Inferior parietal cortex (tissue), 1 donor: ENCODE results near the gene RALGPS1.
A peak's percentile ranks its signal among the peaks of the same experiment; 100 is the strongest.

Source experiments
- DNase-seq: peaks from one replicate; pipeline ENCODE4 v3.0.0-alpha.2; 2016; ENCODE audit errors: extremely low spot score

The RALGPS1 gene

GRCh38 chr9:127187231-127187956 is 272.8 kb downstream of the RALGPS1 start:
- DNase-seq = no peak

- DNase-seq = no peak
Measured at GRCh38 chr9:127188396-127188795, 273.8 kb downstream of the RALGPS1 start.

GRCh38 chr9:127189628-127190027 is 275.0 kb downstream of the RALGPS1 start:
- no peak for DNase-seq

DNA sequence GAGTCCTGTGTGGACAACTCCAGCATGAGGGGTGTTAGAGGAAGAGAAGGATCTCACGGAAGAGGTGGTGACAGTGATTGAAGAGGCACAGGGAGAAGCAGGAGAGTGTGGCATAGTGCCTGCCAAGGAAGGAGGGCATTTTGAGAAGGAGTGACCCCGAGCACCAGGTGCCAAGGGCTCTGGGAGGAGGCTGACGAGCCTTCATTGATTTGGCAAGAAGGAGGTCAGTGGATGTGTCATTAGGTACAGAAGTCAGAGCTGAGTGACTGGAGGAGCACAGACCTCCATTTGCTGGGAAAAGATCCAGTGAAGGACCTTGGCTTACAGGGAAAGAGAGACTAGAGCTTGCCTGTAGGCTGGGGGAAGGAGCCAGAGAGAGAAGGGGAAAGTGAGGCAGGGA is 278.2 kb downstream of the RALGPS1 start:
- no peak for DNase-seq

GRCh38 chr9:127193483-127193882 is 278.9 kb downstream of the RALGPS1 start:
- DNase-seq = no peak

DNA sequence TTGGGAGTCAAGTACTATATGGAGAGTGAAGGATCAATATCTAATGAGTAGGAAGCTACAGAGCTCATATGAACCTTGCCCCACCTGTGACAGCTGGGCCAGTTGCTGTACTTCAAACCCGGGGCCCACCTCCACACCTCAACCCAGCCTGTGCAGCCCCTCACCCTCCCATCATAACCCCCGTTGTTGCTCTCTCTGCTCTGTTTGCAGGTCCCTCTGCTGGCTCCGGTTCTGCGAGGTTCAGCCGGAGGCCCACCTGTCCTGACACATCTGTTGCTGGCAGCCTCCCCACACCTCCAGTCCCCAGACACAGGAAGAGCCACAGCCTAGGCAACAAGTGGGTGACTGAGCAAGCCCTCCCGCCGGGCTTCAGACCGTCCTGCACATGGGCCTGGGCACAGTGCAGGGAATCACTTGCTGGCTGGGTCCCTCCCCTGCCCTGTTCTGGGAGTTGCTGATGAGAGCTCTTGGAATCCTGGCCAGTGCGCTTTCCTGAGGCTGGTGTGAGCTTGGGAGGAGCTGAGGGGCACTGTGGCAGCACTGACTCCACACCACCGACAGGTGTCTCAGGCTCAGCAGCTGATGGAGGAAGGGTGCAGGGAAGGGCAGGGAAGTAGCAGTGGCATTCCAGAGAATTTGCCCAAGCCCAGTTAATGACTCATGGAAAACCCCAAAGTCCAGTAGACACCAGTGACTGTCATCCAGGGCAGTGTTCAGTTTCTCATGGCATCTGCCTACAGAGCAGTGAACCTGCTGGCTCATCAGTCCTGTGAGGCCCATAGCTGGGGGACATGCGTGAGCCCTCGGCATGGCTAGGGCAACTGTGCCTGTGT is 280.5 kb downstream of the RALGPS1 start:
- no peak for DNase-seq

- no peak for DNase-seq
Measured at GRCh38 chr9:127195976-127196825, 281.6 kb downstream of the RALGPS1 start.

DNA sequence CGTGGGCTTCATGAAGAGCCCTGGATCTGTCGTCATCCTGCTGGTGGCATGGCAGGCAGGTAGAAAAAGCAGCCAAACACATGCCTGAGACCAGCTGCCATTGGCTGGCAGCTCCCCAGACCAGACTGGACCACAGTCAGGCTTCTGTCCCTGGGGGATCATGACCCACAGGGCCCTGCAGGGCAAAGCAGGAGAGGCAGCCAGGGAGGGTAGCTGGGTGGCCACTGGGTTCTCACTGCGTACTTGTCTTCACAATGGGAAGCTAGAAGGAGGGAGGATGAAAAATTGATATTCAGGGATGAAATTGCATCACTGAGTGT is 282.2 kb downstream of the RALGPS1 start:
- DNase-seq = no peak

DNA sequence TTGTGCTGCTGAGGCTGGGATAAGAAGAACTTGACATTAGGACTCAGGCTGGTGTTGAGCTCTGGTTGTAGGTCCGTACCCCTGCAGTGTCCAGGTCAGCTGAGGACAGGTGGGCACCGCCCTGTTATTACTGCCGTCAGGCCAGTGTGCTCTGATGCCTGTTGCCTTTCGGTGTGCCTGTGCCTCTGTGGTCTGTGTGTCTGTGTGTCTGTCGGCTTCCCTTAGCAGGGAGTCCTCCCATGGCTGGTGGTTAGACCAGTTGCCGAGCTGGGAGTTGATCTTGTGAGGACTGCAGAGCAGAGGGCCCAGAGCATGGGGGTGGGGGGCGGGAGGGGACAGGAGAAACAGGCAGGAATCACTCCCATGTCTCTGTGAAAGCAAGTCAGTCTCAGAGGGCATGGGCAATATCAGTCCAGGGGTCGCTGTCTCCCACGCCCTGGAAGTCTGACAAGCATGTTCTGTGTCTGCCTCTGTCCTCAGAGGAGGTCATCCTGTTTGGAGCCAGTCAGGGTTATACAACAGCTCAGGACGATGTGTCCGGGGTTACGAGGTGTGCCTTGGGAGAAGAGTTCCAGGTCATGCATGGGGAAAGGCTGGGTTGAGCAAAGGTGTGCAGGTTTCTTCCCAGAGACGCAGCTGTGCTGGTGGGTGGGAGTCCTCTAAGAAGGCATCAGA is 282.7 kb downstream of the RALGPS1 start:
- DNase-seq = no peak

GRCh38 chr9:127197861-127198430 is 283.4 kb downstream of the RALGPS1 start:
- no peak for DNase-seq

DNA sequence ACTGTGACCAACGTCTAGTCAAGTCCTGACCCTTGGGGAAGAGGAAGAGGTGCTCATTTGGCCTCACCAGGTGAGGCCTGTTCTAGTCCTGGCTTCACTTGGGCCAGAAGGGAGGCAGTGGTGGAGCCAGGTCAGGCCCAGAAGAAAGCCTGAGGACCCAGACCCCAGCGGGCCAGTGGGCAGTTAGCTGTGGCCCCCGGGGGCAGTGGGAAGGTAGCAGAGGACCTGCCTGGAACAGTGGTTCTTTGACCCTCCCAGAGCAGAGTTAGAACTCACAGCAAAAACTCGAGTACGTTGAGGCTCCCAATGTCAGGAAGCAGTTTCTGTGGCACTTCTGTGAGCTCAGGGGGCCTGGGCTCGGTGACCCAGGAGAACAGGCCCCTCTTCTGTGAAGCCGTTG is 284.0 kb downstream of the RALGPS1 start:
- DNase-seq = no peak

DNA sequence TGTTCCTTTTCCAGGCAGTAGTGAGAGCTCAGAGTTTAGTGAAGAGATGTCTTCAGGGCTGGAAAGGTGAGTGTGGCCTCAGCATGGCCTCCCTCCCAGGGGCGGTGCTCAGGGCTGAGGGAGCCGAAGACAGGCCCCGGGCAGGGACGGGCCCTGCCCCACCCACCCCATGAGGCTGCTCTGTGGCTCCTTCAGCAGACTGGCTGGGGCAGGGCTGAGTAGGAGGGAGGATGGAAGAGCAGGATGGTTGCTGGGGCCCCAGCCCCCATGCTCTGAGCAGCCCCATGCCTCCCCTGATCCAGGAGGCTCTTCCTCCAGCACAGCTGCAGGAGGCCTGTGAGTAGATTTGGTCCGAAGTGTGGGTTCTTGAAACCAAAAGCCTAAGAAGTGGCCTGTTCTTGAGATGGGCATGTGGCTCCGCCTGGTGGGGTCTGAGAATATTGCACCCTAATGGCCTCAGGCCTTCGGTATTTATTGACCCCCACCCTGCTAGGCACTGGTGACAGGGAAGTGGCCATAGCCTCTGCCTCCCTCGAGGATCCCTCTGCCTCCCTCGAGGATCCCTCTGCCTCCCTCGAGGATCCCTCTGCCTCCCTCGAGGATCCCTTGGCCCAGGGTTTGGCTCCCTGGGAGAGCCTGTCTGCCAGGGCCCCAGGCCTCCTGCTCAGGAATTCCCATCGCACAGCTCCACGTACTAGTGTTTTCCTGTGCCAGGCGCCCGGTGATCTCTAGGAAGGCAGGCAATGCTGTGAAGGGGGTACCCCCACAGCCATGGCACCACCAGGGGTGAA is 284.6 kb downstream of the RALGPS1 start:
- peak; percentile 86 for DNase-seq

- DNase-seq = no peak
Measured at GRCh38 chr9:127200106-127200862, 285.7 kb downstream of the RALGPS1 start.

DNA sequence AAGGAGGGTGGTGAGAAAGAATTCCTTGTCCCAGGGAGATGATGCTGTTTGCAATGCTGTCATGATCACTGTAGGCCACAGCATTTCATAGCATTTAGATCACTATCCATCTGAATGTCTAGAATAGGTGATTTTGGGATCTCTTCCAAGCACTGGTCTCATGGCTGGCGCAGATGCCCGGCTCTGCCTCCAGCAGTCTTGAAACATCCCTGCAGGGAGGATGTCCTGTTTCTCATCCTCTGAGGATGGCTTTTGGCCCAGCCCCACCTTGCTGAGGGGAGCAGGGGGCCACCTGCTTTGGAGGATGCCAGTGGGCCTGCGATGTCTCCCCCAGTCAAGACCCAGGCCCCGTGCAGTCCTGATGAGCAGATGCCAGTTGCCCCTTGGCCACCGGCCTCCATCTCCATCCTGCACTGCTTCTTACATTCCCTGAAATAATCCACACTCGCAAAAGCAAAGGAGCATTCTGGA is 286.5 kb downstream of the RALGPS1 start:
- DNase-seq = peak; percentile 39

GRCh38 chr9:127201731-127202130 is 287.1 kb downstream of the RALGPS1 start:
- no peak for DNase-seq

- DNase-seq = no peak
Measured at GRCh38 chr9:127202461-127203169, 288.0 kb downstream of the RALGPS1 start.

DNA sequence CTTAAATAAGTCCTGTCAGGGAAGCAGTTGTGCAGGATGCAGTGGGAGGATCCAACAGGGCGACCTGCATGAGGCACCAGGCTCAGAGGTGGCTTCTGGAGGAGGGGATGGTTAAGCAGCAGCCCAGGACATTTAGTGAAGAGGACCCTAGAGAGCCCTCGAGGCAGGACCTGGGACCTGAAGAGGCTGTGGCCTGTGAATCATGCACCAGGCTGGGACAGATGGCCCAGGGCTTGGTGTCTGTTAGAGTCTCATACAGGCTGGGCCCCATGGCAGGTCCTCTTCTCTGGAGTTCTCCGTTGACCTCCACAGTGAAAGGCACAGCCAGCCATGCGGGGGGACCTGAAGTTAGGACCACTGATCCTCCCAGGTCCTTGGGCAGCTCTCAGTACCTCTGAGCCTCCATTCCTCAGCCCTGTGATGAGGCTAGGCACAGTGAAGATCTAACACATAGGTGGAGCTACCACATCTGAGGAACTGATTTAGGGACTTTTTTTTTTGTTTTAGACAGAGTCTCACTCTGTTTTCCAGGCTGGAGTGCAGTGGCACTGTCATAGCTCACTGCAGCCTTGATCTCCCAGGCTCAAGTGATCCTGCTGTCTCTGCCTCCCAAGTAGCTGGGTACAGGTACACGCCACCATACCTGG is 289.2 kb downstream of the RALGPS1 start:
- DNase-seq = no peak

- peak; percentile 40 for DNase-seq
Measured at GRCh38 chr9:127204771-127205470, 290.3 kb downstream of the RALGPS1 start.
